HG03457 (cell line): ENCODE measurements around the gene MINDY4.
"Not testable (repeated sequence)": the region's sequence is repeated elsewhere in the genome, so short reads cannot be mapped to it uniquely, and the experiment has no call there.

Experiments
- ATAC-seq: cut with Tn5 transposase; IDR thresholded peaks from one replicate; pipeline ENCODE4 v1.9.1; 2021; ENCODE audit warnings: moderate number of reproducible peaks; ENCODE audit not compliant: unreplicated experiment

Gene MINDY4

GRCh38 chr7:30799976-30800661 lies 28.9 kb downstream of the MINDY4 start:
- no peak for ATAC-seq

- ATAC-seq, result no peak
Measured at GRCh38 chr7:30800785-30801252, 29.6 kb downstream of the MINDY4 start.

- no peak for ATAC-seq
Measured at GRCh38 chr7:30802812-30803211, 31.6 kb downstream of the MINDY4 start.

GRCh38 chr7:30804078-30804661 lies 33.0 kb downstream of the MINDY4 start:
- ATAC-seq, result no peak

DNA sequence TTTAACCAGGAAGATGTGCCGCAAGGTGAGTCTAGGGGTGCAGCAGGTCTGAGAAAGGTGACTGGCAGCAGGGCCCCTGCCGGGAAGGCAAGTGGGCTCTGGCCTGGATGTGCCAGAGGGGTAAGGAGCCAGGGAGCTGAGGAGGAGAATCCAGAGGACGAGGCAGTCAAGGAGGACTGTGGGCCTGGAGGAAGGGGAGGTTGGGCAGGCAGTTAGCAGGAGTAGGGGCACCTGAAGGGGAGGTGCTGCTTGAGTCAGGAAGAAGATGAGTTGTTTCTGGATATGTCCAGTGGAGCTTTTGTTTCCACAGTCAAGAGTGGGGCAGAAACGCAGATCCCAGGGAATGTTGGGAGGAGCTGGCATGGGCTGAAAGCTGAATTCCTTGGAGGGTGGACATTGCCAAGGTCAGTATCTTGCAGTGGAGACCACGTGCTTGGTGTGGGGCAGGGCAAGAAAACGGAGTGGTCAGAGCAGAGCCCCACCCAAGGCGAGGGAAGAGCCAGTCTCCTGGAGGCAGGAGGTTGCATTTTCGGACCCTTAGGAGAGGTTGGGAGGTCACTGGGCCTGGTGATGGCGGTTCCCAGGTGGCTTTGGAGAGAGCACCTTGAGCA lies 34.0 kb downstream of the MINDY4 start:
- ATAC-seq, result no peak

- no peak for ATAC-seq
Measured at GRCh38 chr7:30805931-30806330, 34.7 kb downstream of the MINDY4 start.

DNA sequence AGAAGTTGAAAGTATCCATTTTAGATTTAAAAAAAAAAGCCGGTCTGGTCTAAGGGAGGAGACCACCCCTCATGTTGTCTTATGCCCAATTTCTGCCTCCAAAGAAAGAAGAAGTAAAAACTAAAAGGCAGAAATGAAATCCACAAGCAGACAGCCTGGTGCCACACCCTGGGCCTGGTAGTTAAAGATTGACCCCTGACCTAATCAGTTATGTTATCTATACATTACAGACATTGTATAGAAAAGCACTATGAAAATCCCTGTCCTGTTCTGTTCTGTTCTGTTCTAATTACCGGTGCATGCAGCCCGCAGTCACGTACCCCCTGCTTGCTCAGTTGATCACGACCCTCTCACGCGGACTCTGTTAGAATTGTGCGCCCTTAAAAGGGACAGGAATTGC lies 36.3 kb downstream of the MINDY4 start:
- not testable (repeated sequence) for ATAC-seq

- ATAC-seq, result not testable (repeated sequence)
Measured at GRCh38 chr7:30807941-30808340, 36.7 kb downstream of the MINDY4 start.

GRCh38 chr7:30810986-30811385 lies 39.8 kb downstream of the MINDY4 start:
- no peak for ATAC-seq

DNA sequence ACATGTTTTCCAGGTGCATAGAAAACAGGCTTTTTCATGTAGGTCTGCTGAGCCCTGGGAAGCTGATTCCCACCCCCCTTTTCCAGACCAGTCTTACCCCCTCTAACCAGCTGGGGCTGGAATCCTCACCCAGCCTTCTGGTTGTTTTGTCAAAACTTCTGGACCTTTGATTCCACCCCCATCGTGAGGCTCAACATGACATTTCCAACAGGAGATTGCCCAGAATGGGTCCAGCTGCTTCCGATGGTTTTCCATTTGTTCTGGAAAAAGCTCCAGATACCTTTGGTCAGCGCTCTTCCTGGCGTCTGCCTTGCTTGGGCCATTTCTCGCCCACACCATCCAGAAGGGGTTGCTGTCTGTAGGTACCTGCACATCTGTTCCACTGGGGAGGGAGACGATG lies 41.5 kb downstream of the MINDY4 start:
- ATAC-seq, result no peak

DNA sequence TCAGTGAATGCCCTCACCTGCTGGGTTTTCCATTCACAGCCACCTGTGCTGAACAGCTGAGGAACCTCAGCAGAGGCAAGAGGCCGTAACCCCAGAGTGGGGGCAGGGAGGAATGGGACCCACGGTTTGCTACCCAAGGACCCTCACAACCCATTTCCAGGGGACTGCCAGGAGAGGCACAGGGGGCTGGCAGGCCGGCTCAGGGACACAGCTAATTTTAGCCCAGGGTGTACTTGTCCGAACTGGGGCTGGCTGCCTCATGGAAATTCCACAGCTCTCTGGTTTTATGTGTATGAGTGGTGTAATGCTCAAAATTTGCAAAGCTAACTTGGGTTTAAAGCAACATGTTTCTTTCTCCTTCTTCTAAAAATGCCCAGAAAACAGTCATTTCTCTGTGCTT lies 42.2 kb downstream of the MINDY4 start:
- no peak for ATAC-seq

DNA sequence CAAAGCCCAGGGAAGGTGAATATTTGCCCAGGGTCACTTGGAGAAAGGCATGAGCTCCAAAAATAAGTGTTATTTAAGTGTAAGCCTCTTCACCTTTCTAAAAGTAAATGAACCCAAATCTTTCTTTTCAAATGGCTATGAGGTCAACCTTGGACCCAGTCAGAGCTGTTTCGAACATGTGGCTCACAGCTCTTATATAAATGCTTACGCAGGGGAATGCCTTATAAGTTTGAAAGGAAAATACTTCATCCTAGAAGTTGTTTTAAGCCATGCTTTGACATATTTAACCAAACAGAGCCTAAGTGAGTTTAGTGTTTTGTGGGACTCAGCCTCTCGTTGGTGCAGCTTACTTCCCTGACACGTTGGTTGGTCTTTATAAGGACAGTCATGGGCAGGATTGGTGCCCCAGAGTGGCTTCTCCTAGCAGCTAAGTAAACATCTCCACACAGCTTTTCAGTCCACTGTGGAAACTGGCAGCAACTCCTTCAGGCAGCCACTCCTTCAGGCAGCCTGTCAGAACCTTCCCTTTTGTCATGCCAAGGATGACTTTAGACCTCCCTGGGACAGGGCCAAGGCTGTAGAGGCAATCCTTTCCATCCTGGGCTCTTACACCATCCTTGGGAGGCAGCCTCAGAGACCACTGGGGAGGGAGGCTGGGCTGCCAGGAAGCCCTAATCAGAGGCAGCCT lies 43.6 kb downstream of the MINDY4 start:
- ATAC-seq, result no peak

DNA sequence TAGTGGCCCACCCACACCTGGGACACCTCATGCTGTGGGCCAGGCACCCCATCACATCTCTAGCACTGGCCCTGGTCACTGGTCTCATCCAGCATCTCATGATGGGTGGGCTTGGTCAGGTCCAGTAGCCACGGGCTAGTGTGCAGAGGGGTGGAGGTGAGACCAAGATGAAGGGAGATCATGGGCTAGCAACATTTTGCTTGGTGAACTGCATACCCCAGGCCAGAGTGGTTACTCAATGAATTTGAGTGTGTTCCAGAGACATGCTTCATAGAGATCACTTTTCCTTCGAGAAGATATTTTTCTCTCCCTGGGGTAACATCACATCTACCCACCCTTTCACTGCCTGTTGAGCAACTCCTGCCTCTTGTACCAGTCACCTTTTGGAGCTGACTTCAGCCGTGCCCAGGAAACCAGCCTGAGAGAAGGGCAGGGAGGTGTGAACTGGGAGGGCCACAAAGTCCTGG lies 44.2 kb downstream of the MINDY4 start:
- no peak for ATAC-seq

DNA sequence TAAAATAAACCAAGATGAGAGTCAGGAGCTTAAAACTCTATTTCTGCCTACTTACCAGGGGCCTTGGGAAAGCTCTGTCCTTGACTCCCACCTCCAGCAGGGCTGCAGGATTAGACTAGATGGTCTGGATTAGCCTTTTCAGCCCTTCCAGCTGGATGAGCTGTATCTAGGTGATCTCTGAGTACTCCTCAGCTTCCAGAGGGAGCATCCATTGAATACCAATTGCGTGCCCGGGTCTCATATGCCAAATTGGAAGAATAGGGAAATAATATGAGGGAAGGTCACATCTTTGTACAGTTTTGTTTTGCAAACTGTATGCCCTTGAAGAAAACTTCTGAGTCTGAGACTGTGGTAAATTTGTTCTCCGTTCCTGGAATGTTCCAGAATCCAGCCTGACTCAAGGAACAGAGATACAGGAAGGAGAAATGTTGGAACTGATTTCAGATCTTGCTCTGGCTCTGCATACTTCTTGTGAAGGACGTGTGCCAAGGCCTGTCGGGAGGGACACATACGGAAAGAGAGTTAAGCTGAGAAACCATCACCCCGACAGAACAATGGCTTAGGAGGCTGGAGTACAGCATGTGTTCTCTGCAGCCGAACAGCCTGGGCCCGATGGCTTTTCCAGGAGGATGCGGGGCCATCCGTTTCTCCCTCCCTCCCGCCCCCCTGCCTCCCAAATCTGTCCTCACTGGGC lies 44.9 kb downstream of the MINDY4 start:
- no peak for ATAC-seq

DNA sequence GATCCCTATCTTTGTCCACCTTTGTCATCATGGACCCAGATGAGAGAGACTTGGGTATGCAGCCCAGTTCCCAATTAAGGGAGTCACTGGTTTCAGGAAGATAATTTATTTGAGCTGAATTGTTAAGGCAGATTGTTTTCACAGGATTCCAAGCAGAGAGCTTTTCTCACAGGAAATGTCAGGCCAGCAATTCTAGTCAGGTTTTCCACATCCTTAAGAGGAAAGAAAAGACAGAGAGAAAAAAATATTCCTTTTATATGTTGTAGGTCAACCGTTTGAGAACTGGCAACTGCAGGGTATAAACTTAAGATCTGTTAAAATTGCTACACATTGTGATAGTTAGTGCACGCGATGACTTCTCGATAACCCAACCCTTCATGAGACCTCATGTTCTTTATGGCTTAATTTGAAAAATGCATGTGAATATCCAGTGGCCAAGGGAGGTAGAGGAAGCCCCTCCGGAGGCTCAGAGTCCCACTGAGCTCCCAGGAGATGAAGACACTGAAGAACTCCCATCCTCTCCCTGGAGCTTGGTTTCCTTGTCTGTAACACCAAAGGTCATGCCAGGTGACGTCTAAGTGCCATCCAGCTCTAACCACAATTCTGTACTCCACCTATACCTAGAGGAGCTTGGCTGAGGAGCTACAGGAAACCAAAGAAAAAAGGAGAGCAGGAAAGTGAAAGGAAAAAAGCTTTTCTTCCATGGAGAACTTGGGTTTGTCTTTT lies 45.6 kb downstream of the MINDY4 start:
- ATAC-seq, result no peak

DNA sequence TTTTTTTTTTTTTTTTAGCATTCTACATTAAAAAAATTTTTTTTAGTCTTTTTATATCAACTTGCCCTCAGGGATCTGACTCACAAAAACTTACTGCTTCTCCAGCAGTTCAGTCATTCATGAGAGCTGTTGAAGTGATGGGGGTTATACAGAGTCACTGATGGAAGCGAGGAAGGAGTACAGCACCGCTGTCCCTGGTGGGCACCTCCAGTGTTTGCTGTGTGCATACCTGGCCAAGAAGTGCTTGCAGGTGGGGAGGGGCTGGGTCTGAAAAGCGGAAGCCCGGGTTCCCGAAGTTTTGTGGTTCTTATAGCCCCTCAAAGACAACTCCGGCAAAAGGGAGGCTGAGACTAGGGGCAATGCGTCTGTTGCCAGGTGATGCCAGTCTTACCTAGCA lies 46.2 kb downstream of the MINDY4 start:
- ATAC-seq, result no peak

DNA sequence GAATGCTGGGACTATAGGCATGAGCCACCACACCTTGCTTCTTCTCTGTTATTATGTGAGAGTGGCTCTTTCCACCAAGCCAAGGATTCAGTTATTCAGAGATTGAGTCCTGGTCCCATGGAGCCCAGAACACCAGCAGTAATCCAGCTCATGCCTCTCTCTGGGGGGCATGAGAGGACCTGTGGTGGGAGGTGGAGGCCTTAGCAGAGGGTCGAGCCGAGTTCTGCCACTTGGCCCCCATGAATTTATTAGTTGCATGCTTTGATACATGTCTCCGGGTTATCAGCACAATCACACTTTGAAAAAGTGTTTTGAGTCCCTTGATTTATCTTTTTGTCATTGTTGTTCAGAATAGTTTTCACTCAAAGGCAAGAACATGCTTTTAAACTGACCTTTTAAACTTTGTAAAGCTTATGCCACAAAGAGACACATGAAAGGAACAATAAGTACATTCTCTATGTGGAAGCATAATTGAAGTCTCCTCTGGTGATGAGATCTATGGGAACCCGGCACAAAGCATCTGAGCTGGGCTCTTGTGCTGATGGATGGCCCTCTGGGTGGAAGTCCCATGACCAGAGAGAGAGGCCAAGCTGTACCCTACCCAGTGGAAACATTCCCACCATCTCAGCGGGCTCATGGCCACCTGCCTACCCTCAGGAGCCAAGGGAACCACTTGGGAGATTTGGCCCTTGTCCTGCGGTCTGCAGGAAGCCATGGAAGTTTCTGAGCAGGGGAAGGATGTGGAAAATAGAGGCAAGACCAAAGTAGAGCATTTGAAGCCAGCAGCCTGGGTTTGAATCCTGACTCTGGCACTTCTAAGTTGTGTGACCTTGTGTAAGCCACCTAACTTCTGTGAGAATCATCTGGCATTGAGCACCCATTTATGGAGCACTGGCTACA lies 53.9 kb downstream of the MINDY4 start:
- no peak for ATAC-seq

- ATAC-seq, result no peak
Measured at GRCh38 chr7:30826181-30826580, 55.0 kb downstream of the MINDY4 start.

DNA sequence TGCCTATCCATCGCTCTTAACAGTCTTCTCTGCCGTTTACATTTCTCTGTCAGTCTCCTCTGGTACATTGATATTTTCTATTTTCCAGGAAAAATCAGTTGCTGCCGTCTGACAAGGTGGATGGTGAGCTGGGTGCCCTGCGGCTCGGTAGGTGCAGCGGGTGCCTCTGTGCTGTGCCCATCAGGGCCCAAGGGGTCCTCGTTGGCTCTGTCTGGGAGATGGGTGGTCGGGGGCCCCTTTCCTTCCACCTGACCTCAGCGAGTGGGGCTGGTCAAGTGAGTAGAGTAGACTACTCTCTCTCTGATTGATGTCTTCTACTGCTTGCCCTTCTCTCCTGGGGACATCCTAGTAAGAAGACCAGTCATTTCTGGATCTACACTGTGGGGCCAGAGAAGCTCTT lies 57.4 kb downstream of the MINDY4 start:
- ATAC-seq, result no peak
